Measurements from ENCODE around the gene AIF1.

The AIF1 gene

GRCh38 chr6:31614684-31615578 is at the start of gene AIF1:
Gene AIF1 (plus strand): TSS chr6:31615234. CDS start chr6:31615330, 96 bp downstream.
- DNase-seq (ENCODE audit: low read depth in 2 of 2): no peak

- DNase-seq (ENCODE audit: low read depth in 2 of 2): no peak
These were observed 47.3 kb upstream of the AIF1 start for GRCh38 chr6:31567531-31568370.

GRCh38 chr6:31568537-31568961 is 46.5 kb upstream of the AIF1 start:
- no peak for DNase-seq (ENCODE audit: low read depth in 2 of 2)

DNA sequence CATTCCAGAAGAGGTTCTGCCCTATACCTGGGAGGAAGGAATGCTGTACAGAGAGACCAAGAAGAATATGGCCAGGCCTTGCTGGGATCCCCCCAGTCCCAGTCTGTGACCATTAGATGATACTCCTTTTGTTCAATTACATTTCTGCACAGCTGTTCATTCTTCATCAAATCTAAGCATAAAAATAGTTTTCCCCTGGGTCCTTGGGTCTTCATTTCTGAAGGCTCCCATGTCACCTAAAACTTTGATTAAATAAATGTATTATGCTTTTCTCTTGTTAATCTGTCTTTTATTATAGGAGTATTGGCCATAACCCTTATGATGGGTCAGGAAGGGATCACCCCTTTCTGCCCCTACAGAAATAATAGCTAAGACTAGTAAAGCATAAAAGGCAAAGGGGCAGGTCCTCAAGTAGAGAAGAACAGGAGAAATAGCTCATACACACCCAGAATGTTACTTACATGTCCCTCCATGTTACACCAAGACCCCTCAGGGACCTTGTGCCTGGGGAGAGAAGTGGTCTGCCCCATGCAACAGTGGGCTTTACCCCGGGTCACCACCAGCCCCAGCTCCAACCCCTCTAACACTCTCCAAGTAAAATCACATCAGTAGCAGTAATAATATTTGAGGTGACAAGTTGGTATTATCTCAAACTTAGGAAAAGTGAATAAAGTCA is 45.0 kb upstream of the AIF1 start:
- no peak for DNase-seq (ENCODE audit: low read depth in 2 of 2)

GRCh38 chr6:31572041-31572911 is 42.8 kb upstream of the AIF1 start, which contains the start of gene LTA:
Gene LTA (plus strand): TSS chr6:31572289. CDS start chr6:31572743, 454 bp downstream.
- DNase-seq (ENCODE audit: low read depth in 2 of 2): peak in 1 of 2 donors; percentile 62

DNA sequence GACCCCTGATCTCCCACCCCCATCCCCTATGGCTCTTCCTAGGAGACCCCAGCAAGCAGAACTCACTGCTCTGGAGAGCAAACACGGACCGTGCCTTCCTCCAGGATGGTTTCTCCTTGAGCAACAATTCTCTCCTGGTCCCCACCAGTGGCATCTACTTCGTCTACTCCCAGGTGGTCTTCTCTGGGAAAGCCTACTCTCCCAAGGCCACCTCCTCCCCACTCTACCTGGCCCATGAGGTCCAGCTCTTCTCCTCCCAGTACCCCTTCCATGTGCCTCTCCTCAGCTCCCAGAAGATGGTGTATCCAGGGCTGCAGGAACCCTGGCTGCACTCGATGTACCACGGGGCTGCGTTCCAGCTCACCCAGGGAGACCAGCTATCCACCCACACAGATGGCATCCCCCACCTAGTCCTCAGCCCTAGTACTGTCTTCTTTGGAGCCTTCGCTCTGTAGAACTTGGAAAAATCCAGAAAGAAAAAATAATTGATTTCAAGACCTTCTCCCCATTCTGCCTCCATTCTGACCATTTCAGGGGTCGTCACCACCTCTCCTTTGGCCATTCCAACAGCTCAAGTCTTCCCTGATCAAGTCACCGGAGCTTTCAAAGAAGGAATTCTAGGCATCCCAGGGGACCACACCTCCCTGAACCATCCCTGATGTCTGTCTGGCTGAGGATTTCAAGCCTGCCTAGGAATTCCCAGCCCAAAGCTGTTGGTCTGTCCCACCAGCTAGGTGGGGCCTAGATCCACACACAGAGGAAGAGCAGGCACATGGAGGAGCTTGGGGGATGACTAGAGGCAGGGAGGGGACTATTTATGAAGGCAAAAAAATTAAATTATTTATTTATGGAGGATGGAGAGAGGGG is 41.6 kb upstream of the AIF1 start:
- DNase-seq (ENCODE audit: low read depth in 2 of 2): no peak

DNA sequence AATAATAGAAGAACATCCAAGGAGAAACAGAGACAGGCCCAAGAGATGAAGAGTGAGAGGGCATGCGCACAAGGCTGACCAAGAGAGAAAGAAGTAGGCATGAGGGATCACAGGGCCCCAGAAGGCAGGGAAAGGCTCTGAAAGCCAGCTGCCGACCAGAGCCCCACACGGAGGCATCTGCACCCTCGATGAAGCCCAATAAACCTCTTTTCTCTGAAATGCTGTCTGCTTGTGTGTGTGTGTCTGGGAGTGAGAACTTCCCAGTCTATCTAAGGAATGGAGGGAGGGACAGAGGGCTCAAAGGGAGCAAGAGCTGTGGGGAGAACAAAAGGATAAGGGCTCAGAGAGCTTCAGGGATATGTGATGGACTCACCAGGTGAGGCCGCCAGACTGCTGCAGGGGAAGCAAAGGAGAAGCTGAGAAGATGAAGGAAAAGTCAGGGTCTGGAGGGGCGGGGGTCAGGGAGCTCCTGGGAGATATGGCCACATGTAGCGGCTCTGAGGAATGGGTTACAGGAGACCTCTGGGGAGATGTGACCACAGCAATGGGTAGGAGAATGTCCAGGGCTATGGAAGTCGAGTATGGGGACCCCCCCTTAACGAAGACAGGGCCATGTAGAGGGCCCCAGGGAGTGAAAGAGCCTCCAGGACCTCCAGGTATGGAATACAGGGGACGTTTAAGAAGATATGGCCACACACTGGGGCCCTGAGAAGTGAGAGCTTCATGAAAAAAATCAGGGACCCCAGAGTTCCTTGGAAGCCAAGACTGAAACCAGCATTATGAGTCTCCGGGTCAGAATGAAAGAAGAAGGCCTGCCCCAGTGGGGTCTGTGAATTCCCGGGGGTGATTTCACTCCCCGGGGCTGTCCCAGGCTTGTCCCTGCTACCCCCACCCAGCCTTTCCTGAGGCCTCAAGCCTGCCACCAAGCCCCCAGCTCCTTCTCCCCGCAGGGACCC is 40.6 kb upstream of the AIF1 start:
- DNase-seq (ENCODE audit: low read depth in 2 of 2): no peak

- peak in 1 of 2 donors; percentile 72 for DNase-seq (ENCODE audit: low read depth in 2 of 2)
These were observed 39.6 kb upstream of the AIF1 start, which contains the start of gene TNF for GRCh38 chr6:31575335-31575901. Gene TNF (plus strand): TSS chr6:31575565. CDS start chr6:31575742, 177 bp downstream.

- DNase-seq (ENCODE audit: low read depth in 2 of 2): no peak
These were observed 38.9 kb upstream of the AIF1 start for GRCh38 chr6:31575952-31576685.

DNA sequence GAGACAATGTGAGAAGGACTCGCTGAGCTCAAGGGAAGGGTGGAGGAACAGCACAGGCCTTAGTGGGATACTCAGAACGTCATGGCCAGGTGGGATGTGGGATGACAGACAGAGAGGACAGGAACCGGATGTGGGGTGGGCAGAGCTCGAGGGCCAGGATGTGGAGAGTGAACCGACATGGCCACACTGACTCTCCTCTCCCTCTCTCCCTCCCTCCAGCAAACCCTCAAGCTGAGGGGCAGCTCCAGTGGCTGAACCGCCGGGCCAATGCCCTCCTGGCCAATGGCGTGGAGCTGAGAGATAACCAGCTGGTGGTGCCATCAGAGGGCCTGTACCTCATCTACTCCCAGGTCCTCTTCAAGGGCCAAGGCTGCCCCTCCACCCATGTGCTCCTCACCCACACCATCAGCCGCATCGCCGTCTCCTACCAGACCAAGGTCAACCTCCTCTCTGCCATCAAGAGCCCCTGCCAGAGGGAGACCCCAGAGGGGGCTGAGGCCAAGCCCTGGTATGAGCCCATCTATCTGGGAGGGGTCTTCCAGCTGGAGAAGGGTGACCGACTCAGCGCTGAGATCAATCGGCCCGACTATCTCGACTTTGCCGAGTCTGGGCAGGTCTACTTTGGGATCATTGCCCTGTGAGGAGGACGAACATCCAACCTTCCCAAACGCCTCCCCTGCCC is 38.0 kb upstream of the AIF1 start:
- DNase-seq (ENCODE audit: low read depth in 2 of 2): no peak

- DNase-seq (ENCODE audit: low read depth in 2 of 2): no peak
These were observed 37.5 kb upstream of the AIF1 start for GRCh38 chr6:31577579-31577966.

- no peak for DNase-seq (ENCODE audit: low read depth in 2 of 2)
These were observed 36.6 kb upstream of the AIF1 start for GRCh38 chr6:31578184-31579118.

DNA sequence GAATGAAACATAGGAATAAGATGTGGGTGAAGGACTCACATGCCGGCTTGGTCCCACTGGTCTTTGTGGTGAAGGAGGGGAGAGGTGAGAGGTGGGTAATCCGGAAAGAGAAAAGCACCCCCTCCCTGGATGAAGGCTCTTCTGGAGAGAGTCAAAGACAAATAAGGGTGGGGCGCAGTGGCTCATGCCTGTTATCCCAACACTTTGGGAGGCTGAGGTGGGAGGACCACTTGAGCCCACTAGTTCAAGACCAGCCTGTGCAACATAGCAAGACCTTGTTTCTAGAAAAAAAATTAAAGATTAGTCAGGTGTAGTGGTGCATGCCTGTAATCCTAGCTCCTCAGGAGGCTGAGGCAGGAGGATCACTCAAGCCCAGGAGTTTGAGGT is 35.9 kb upstream of the AIF1 start:
- DNase-seq (ENCODE audit: low read depth in 2 of 2): no peak

DNA sequence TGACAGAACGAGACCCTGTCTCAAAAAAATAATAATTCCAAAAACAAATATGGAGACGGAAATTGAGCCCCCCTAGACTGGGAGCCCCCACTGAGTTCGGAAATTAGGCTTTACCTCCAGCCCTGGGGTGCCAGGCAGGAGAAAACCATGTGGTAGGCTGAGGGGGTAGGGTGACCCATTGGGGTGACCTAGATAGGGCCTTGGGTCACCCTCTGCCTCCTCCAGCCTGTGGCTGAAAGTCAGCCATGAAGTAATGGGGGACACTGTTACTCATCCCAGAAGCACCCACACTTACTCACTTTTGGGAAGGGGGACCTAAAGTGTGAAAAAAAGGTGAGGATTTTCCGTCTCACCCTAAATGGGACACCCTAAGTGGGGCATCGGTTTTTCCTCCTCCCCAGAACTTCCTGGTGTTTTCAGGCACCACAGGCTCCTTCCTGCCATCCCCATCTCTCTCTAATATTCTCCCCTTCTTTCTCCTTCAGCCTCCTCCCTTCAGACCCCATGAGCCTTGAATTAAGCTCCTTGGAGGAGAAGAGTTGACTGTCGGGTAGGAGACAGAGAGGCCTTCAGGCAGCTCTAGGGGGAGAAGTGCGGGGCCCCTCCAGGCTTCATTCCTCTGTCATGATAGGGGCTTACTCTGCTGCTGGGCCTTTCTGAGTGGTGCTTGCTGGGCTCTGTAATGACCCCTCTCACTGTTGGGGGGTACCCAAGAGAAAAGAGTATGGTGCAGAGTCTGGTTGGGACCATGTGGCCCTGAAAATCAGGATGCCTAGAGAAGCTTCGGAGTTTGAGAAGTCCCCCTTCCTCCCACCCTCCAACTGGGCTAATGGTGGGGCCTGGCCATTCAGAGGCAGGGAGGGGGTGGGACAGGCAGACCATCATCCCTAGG is 35.2 kb upstream of the AIF1 start:
- no peak for DNase-seq (ENCODE audit: low read depth in 2 of 2)

DNA sequence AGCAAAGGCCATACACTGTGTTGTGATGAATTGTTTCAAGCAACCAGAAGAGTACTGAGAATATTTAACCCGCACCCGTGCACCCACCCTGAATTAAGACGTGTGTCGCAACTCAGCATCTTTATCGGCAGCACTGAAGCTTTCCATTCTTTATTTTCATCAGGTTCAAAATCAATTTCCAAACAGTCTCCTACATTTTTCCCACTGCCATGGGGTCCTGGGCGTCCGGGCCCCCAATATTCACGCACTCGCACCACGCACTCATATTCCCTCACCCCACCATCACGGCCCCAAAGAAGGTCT is 34.6 kb upstream of the AIF1 start:
- no peak for DNase-seq (ENCODE audit: low read depth in 2 of 2)
